Glutamatergic neuron (in vitro differentiated cells): Measurements from ENCODE around the gene VMP1. TPM values are rescaled to one million over a fixed set of nuclear protein-coding genes. Genes with fewer than 3 reads are reported as not detected.

Experiments
- DNase-seq: peaks from one replicate; pipeline ENCODE4 v3.0.0; 2022
- H3K27ac Mint-ChIP-seq: one replicate; pipeline ENCODE4 v1.8.0; 2020; ENCODE audit warnings: mild to moderate bottlenecking, mixed read lengths, inconsistent platforms; ENCODE audit not compliant: unreplicated experiment
- H3K27me3 Mint-ChIP-seq: one replicate; pipeline ENCODE4 v1.8.0; 2020; ENCODE audit warnings: mild to moderate bottlenecking, moderate library complexity, mixed read lengths, inconsistent platforms; ENCODE audit not compliant: unreplicated experiment
- H3K36me3 Mint-ChIP-seq: one replicate; pipeline ENCODE4 v1.8.0; 2020; ENCODE audit warnings: mild to moderate bottlenecking, mixed read lengths, inconsistent platforms; ENCODE audit not compliant: unreplicated experiment
- H3K4me1 Mint-ChIP-seq: one replicate; pipeline ENCODE4 v1.8.0; 2020; ENCODE audit warnings: mild to moderate bottlenecking, low read depth, mixed read lengths, inconsistent platforms; ENCODE audit not compliant: unreplicated experiment
- H3K4me3 Mint-ChIP-seq: one replicate; pipeline ENCODE4 v1.8.0; 2020; ENCODE audit warnings: mild to moderate bottlenecking, mixed read lengths, inconsistent platforms; ENCODE audit not compliant: unreplicated experiment
- H3K9me3 Mint-ChIP-seq: one replicate; pipeline ENCODE4 v1.8.0; 2020; ENCODE audit warnings: mild to moderate bottlenecking, moderate library complexity, mixed read lengths, inconsistent platforms; ENCODE audit not compliant: unreplicated experiment
- CTCF ChIP-seq: fragments of 200-600 bp; sonication (generic); IDR thresholded peaks from one replicate; pipeline ENCODE4 v1.5.0; 2021; ENCODE audit not compliant: partially characterized antibody, unreplicated experiment
- microRNA-seq: library from miRNA; unstranded; fragments of <30 nt; microRNA quantifications from one replicate; pipeline ENCODE4, GENCODE V29; 2020; ENCODE audit not compliant: unreplicated experiment
- total RNA-seq: library from RNA; stranded (reverse); fragmentation: NEBNext Ultra II Directional; extraction: Animal tissue kit (Norgen Biotek cat#: 25700); gene quantifications from one replicate; pipeline ENCODE4 v1.2.1, GENCODE V29; 2021; ENCODE audit not compliant: unreplicated experiment

VMP1 gene
- total RNA-seq, 1 donor from 2014 or later, result 64.1 TPM

- H3K4me3 Mint-ChIP-seq, result no peak overlapping the region
- H3K36me3 Mint-ChIP-seq, result no peaks in the 10 kb centered on the region
- no peaks in the 10 kb centered on the region for H3K4me1 Mint-ChIP-seq
- no peak for DNase-seq
- no peak overlapping the region for H3K27ac Mint-ChIP-seq
- TF ChIP-seq CTCF, result no peak
- H3K27me3 Mint-ChIP-seq, result no peaks in the 10 kb centered on the region
- H3K9me3 Mint-ChIP-seq, result no peaks in the 10 kb centered on the region
Observed at GRCh38 chr17:59878624-59879023, 171.2 kb downstream of the VMP1 start.

GRCh38 chr17:59884861-59885260 is 177.4 kb downstream of the VMP1 start:
- TF ChIP-seq CTCF, result no peak
- Mint-ChIP-seq H3K4me1 (no peaks in the 10 kb centered on the region), H3K36me3 (no peaks in the 10 kb centered on the region), H3K27me3 (no peaks in the 10 kb centered on the region), H3K9me3 (no peaks in the 10 kb centered on the region), H3K27ac (no peak overlapping the region), H3K4me3 (no peak overlapping the region)
- no peak for DNase-seq

- Mint-ChIP-seq H3K36me3 (no peaks in the 10 kb centered on the region), H3K27ac (no peak overlapping the region)
Observed at GRCh38 chr17:59888145-59888750, 180.8 kb downstream of the VMP1 start.

GRCh38 chr17:59890720-59891119 is 183.3 kb downstream of the VMP1 start:
- no peak for DNase-seq
- H3K27me3 Mint-ChIP-seq, result peaks cover 13% of the 10 kb centered on the region
- no peaks in the 10 kb centered on the region for H3K36me3 Mint-ChIP-seq
- no peak overlapping the region for H3K27ac Mint-ChIP-seq
- peaks cover 5% of the 10 kb centered on the region for H3K4me1 Mint-ChIP-seq
- peak overlapping the region; percentile 9 for H3K4me3 Mint-ChIP-seq
- H3K9me3 Mint-ChIP-seq, result peaks cover 5% of the 10 kb centered on the region
- no peak for TF ChIP-seq CTCF

More at GRCh38 chr17:59888145-59888750, 180.8 kb downstream of the VMP1 start:
- Mint-ChIP-seq H3K27me3 (peaks cover 6% of the 10 kb centered on the region), H3K4me3 (peak overlapping the region; percentile 5), H3K9me3 (no peaks in the 10 kb centered on the region), H3K4me1 (peaks cover 1% of the 10 kb centered on the region)
- no peak for TF ChIP-seq CTCF
- no peak for DNase-seq

Small RNA genes lying within 50 kb of the gene (microRNA-seq; reads per million reads assigned to microRNA genes)
- 5,314 reads per million, percentile 97 among the genes with 10 or more reads in this experiment for gene MIR21

Other genes starting within 250 kb of the VMP1 start
- gene DHX40, start 142.0 kb upstream of the VMP1 start, total RNA-seq, result 33.7 TPM
- gene CLTC, start 87.8 kb upstream of the VMP1 start, total RNA-seq, result 253 TPM
- gene PTRH2, start 224 bp upstream of the VMP1 start, total RNA-seq, result 18.6 TPM
- 9.7 TPM for gene TUBD1, start 185.3 kb downstream of the VMP1 start, total RNA-seq
- gene RPS6KB1, start 185.5 kb downstream of the VMP1 start, total RNA-seq, result 45.0 TPM